Measurements from ENCODE around the gene FMOD. TPM values are rescaled to one million over a fixed set of nuclear protein-coding genes. Genes with fewer than 3 reads are reported as not detected.
A peak's percentile ranks its signal among the peaks of the same experiment; 100 is the strongest.

FMOD gene
- 100 to 1,000 TPM; 110 to 158 (median 137) TPM for total RNA-seq
- 100 to 1,000 TPM; 116 to 175 TPM for polyA plus RNA-seq
- long read RNA-seq, donor 1, transcript FMOD-201 (3 exons, 3,310 nt), result major isoform, 176 of 668 reads
- long read RNA-seq, donor 1, transcript FMOD-202 (2 exons, 366 nt), result minor isoform, 17 of 668 reads
- long read RNA-seq, donor 1, transcript FMOD-203 (3 exons, 717 nt), result minor isoform, 9 of 668 reads
- long read RNA-seq, donor 1, partial matches to known transcripts, result 345 of 668 reads
- long read RNA-seq, donor 1, other reads (novel, unspliced or antisense), result 121 of 668 reads
- long read RNA-seq, donor 2, transcript FMOD-201 (3 exons, 3,310 nt), result major isoform, 6 of 17 reads
- long read RNA-seq, donor 2, partial matches to known transcripts, result 11 of 17 reads
- long read RNA-seq, donor 2, other reads (novel, unspliced or antisense), result 0 of 17 reads
- long read RNA-seq, donor 3, transcript FMOD-201 (3 exons, 3,310 nt), result major isoform, 184 of 436 reads
- long read RNA-seq, donor 3, partial matches to known transcripts, result 206 of 436 reads
- long read RNA-seq, donor 3, other reads (novel, unspliced or antisense), result 42 of 436 reads

GRCh38 chr1:203351037-203351625, at the start of gene FMOD:
Gene FMOD (minus strand): TSS chr1:203351122. CDS start chr1:203348270, 2,852 bp downstream.
- DNase-seq, result peak; percentile 78 to 89 (median 80)
- WGBS, 3 donors, result 3 to 8% (median 3%) methylated on average over 17 of the region's 17 CpGs
- intact Hi-C loops (cut with DNase I), result no loop called here
- H3K9me3 ChIP-seq, result no peaks in the 10 kb centered on the region
- H3K4me1 ChIP-seq (ENCODE audit: insufficient read depth), result peaks cover 6% of the 10 kb centered on the region
- TF ChIP-seq EP300 (IDR thresholded peaks at IDR 0.05) (no peak), POLR2A (IDR thresholded peaks at IDR 0.05) (peak; percentile 36)
- H3K27ac ChIP-seq, result peak within 1 kb of the TSS; percentile 58 to 72
- no peaks in the 10 kb centered on the region for H3K27me3 ChIP-seq
- no peaks in the 10 kb centered on the region for H3K36me3 ChIP-seq
- peak within 1 kb of the TSS; percentile 46 for H3K4me3 ChIP-seq

GRCh38 chr1:203396595-203397194, 45.8 kb upstream of the FMOD start:
- TF ChIP-seq POLR2A (IDR thresholded peaks at IDR 0.05) (no peak), EP300 (IDR thresholded peaks at IDR 0.05) (no peak), CTCF (IDR thresholded peaks at IDR 0.05) (no peak)
- H3K4me3 ChIP-seq, result no peak overlapping the region
- 87 to 90% (median 87%) methylated on average over 7 of the region's 7 CpGs for WGBS, 3 donors
- no peaks in the 10 kb centered on the region for H3K4me1 ChIP-seq (ENCODE audit: insufficient read depth)
- H3K27ac ChIP-seq, result no peak overlapping the region
- H3K27me3 ChIP-seq, result no peaks in the 10 kb centered on the region
- no peaks in the 10 kb centered on the region for H3K9me3 ChIP-seq
- no peaks in the 10 kb centered on the region for H3K36me3 ChIP-seq
- intact Hi-C loops (cut with DNase I), result no loop called here
- DNase-seq, result no peak

GRCh38 chr1:203395751-203396150, 44.8 kb upstream of the FMOD start:
- Histone ChIP-seq H3K27me3 (no peaks in the 10 kb centered on the region), H3K4me1 (ENCODE audit: insufficient read depth) (no peaks in the 10 kb centered on the region), H3K9me3 (no peaks in the 10 kb centered on the region), H3K27ac (no peak overlapping the region), H3K36me3 (no peaks in the 10 kb centered on the region), H3K4me3 (no peak overlapping the region)
- intact Hi-C loops (cut with DNase I), result no loop called here
- 12 to 22% (median 21%) methylated on average over 6 of the region's 6 CpGs for WGBS, 3 donors
- TF ChIP-seq POLR2A (IDR thresholded peaks at IDR 0.05) (no peak), CTCF (IDR thresholded peaks at IDR 0.05) (no peak), EP300 (IDR thresholded peaks at IDR 0.05) (no peak)
- peak in 1 of 5 donors; percentile 16 for DNase-seq

GRCh38 chr1:203390298-203390697, 39.4 kb upstream of the FMOD start:
- TF ChIP-seq CTCF (IDR thresholded peaks at IDR 0.05), result no peak

More at GRCh38 chr1:203390298-203390697, 39.4 kb upstream of the FMOD start:
- Histone ChIP-seq H3K4me1 (ENCODE audit: insufficient read depth) (no peaks in the 10 kb centered on the region), H3K4me3 (no peak overlapping the region), H3K27ac (no peak overlapping the region), H3K9me3 (no peaks in the 10 kb centered on the region), H3K27me3 (no peaks in the 10 kb centered on the region), H3K36me3 (no peaks in the 10 kb centered on the region)
- WGBS, 3 donors, result 83 to 89% (median 84%) methylated on average over 2 of the region's 2 CpGs
- no peak for DNase-seq
- intact Hi-C loops (cut with DNase I), result no loop called here
